GM19193 (cell line): Measurements from ENCODE around the gene SH3RF2.

Experiments used
- POLR2A ChIP-seq: IDR thresholded peaks from 4 replicates; pipeline ENCODE4 v1.6.1; 2011; ENCODE audit not compliant: insufficient read depth, insufficient read length; ENCODE audit errors: extremely low read depth

The SH3RF2 gene

DNA sequence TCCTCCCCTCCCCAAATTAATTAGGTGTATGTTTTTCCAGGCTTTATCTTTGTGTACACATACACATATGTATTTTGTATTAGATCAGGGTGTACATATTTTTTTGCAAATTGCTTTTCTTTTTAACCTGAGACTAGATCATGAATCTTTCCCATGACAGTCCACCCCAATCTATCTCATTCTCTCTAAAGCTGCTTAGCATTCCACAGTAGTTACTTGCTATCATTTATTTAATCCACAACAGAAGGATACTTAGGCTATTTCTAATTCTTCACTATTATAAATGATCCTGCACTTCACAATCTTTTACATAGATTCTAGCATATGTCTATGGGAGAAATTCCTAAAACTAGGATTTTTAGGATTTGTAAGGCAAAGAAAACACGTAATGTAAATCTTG lies 43.9 kb downstream of the SH3RF2 start:
- TF ChIP-seq POLR2A = no peak

- no peak for TF ChIP-seq POLR2A
Observed at GRCh38 chr5:145980718-145981117, 44.3 kb downstream of the SH3RF2 start.

DNA sequence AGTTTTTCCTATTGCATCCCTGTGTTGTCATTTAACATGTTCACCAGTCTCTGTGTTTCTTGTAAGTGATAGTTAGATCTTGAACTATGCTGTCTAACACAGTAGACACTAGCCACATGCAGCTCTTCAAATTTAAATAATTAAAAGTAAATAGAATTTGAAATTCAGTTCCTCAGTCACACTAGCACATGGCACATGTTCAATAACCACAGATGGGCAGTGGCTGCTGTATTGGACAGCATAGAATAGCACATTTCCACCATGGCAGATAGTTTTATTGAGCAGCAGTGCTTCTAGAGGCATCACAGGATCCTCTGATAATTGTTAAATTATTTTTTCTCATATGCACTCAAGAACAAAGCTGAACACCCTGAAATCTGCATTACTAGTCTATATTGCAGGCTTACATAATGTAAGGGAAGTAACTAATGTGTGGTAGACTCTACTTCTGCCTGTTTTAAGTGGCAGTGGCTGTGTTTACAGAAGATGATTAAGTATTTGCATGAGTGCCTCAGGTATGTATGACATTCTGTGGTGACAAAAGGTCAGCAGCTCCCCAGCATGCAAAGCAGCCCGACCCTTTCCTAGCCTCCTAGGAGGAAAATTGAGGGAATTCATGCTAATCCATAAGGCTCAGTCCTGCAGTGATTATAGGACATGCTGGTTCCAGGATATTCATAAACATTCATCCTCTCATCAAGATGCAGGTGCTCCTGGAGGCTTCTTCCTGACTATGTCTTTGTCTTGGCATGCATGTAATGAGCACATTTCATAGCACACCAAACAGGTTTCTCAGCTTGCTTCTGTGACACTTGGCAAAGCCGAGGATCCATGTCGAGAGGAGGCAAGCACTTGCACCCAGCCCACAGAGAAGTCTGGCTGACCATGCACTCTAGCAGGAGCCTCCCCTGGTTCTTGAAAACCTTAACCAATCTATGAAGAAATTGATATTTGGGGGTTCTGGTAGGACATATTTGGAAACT lies 45.5 kb downstream of the SH3RF2 start:
- TF ChIP-seq POLR2A = no peak

DNA sequence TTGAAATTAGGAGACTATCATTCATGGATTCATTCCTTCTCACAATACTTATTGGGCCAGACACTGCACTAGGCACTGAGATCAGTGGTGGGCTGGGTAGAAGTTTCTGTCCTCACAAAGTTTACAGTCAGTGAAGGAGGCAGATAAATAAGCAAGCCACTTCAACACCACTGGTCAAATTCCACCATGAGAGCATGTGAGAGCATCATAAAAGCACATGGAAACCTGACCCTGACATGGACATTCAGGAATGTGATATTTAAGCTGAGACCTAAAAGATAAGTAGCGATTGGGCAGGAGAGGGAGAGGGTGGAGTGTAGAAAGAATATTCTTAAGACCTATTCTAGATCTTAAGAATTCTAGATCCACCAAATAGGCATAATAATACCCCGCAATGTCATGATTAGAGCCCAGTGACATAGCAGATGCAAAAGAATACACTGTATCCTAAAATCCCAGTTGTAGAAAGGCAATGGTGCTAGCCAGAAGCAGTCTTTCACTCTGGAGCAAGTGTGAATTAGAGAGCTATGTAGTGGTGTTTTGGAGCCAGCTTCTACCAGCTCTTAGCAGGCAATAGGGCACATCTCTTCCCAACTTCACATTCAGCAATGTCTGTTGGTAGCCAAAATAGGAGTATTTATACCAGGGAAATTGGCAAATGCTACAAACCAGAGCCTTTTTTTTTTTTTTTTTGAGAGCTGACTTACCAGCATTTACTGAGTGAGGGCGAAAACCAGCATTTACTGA lies 46.4 kb downstream of the SH3RF2 start:
- TF ChIP-seq POLR2A = no peak

DNA sequence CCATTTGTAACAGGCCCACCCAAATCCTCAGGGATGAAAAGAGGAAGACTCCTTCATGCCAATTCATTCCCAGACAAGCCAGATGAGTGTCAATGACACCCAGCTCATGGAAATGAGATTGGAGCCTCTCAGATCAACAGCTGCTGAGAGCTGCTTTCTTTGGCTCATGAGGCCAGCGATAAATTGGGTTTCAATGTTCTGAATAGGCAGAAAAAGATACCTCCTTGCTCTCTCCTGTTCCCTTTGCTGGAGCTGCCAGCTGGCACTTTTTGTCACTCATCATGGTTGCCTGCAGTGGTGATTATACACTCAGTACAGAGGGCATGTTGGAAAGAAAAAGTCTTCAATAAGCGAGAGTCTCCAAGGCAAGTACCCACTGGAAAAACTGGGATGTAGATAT lies 47.1 kb downstream of the SH3RF2 start:
- no peak for TF ChIP-seq POLR2A

DNA sequence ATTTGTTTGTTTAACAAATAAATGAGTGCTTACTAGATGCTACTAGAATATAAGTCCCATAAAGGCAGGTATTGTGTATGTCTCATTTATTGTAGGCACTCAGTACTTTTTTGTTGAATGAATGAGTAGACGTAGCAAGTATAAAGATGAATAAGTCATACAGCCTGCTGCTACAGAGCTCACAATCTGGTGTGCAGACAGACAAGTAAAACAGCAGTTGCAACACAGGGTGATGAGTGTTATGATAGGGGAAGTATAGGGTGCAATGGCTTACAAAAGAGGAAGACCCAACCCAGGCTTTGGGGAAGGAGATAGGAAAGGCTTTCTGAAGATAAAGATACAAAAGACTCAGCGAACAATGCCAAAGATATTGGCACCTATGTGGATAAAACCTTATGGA lies 47.7 kb downstream of the SH3RF2 start:
- TF ChIP-seq POLR2A = no peak

- TF ChIP-seq POLR2A = no peak
Observed at GRCh38 chr5:145987856-145988255, 51.5 kb downstream of the SH3RF2 start.

DNA sequence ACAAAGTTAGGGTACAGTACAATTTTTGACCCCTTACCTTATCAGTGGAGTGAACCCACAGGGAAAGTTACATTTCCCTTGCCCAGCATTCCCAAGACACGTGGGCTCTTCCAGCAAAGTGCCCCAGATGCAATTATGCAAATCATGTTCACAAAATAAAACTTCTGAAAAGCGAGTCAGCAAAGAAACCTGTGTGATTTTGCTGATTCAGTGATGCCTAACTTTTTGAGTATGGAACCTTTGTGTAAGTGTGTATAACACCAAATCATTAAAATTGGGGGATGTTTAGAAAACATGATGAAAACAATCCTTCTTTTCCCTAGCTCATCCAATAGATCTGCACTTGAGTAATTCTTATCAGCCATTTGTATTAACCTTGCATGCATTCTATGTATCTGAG lies 52.6 kb downstream of the SH3RF2 start:
- no peak for TF ChIP-seq POLR2A

DNA sequence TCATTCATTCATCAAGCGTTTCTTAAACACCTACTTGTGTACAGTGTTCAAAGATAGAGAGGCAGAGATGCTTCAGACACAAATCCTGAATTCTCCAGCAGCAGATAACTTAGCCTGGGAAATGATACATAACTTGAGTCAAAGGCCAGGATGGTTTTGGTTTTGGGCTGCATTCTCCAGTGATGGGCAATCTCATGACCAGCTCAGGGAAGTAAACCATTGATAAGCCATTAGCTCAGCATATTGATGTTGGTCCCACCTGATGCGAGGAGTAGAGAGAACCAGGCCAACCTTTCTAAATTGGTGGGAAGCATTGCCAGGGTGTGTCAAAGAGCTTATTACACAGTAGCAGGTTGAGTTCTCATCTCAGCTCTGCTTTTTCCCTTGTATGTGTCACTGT lies 53.0 kb downstream of the SH3RF2 start:
- TF ChIP-seq POLR2A = no peak

GRCh38 chr5:145990170-145990569 lies 53.8 kb downstream of the SH3RF2 start:
- no peak for TF ChIP-seq POLR2A

DNA sequence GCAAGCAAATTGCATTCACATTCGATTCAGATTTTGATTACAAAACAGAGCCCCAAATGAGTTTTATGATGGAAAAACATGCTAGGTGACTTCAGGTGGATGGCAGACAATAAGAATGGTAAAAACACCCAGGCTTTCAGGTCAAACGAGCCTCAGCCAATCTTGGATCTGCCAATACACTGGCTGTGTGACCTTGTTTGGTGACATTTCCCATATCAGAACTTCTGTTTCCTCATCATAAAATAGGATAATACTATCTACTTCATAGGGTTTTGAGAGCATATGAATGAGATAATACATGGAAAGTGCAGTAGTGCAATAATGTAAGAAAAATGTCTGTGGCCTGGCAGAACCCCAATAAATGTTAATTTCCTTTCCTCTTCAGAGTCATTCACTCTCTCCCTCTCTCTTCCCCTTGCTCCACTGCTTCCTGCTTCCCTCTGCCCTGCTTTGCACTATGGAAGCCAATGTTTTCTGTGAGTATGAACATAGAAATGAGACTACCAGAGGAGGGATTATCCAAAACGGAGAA lies 54.7 kb downstream of the SH3RF2 start:
- TF ChIP-seq POLR2A = no peak

GRCh38 chr5:145996135-145996534 lies 59.8 kb downstream of the SH3RF2 start:
- TF ChIP-seq POLR2A = no peak

DNA sequence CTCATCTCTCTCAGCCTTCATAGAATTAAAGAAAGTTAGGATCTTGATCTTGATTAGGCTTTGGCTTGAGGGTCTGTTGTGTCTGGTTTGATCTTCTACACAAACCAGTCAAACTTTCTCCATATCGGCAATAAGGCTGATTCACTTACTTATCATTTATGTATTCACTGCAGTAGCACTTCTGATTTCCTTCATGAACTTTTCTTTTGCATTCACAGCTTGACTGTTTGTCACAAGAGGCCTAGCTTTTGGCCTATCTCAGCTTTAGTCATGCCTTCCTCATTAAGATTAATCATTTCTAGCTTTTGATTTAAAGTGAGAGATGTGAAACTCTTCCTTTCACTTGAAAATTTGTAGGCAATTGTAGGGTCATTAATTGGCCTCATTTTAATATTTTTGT lies 62.8 kb downstream of the SH3RF2 start:
- TF ChIP-seq POLR2A = no peak

DNA sequence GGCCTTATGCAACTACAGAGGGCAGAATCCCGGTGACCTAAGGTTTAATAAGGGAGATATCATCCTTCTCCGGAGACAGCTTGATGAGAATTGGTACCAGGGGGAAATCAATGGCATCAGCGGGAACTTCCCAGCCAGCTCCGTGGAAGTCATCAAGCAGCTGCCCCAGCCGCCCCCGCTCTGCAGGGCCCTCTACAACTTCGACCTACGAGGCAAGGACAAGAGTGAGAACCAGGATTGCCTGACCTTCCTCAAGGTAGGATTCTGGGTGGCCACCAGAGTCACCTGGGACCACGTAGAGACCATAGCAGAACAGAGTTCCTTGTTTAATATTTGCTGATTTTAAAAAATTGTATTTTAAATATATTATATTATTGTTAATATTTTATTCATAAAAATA lies 63.7 kb downstream of the SH3RF2 start:
- no peak for TF ChIP-seq POLR2A

- no peak for TF ChIP-seq POLR2A
Observed at GRCh38 chr5:146001544-146002190, 65.3 kb downstream of the SH3RF2 start.
